ENCODE data around the gene ZRANB3.

GRCh38 chr2:135093670-135094330 lies 437.2 kb downstream of the ZRANB3 start:
- TF ChIP-seq CTCF (conservative IDR thresholded peaks at IDR 0.05) (no peak), EZH2 (IDR thresholded peaks at IDR 0.05; ENCODE audit: low read depth) (no peak)
